H1 (cell line): ENCODE data around the gene OR5D18. TPM values are rescaled to one million over a fixed set of nuclear protein-coding genes. Genes with fewer than 3 reads are reported as not detected.

Experiments
- CTCF ChIA-PET: fragments of 300-600 bp; sonication (Branson Sonifier 250); formaldehyde crosslinking; loops from one replicate; lab custom pipeline; 2021; ENCODE audit not compliant: partially characterized antibody; lab: Charles Lee
- POLR2A ChIA-PET: fragments of 300-600 bp; sonication (Branson Sonifier 250); formaldehyde crosslinking; loops from one replicate; lab custom pipeline; 2021; ENCODE audit warnings: inconsistent platforms; ENCODE audit not compliant: partially characterized antibody; lab: Charles Lee
- DNase-seq, 2 experiments: peaks; one replicate each; pipeline versions ENCODE4 v3.0.0 to v3.0.0-alpha.2; 2010 to 2022; ENCODE audit warnings: low spot score in 2 of 2, low read depth in 1 of 2, mixed read lengths in 1 of 2
- FAIRE-seq: peaks from 2 replicates; lab custom pipeline; 2011; peaks lifted over from hg19 to GRCh38; lab: Jason Lieb, UNC
- H2AFZ ChIP-seq: 2 replicates; pipeline ENCODE4 v1.8.1; 2012; ENCODE audit warnings: low read length, inconsistent platforms
- H2AK5ac ChIP-seq: 2 replicates; pipeline ENCODE4 v1.6.1; 2013; ENCODE audit warnings: low read depth, low read length
- H2BK120ac ChIP-seq: replicated peaks from 2 replicates; pipeline ENCODE3; 2013; ENCODE audit warnings: low read depth, low read length, inconsistent platforms
- H2BK12ac ChIP-seq: 2 replicates; pipeline ENCODE4 v1.6.1; 2013; ENCODE audit warnings: low read depth, low read length
- H2BK15ac ChIP-seq: 2 replicates; pipeline ENCODE4 v1.6.1; 2013; ENCODE audit warnings: low read length
- H2BK20ac ChIP-seq: 2 replicates; pipeline ENCODE4 v1.6.1; 2013; ENCODE audit warnings: low read length
- H2BK5ac ChIP-seq: 2 replicates; pipeline ENCODE4 v1.6.1; 2013; ENCODE audit warnings: low read depth, low read length
- H3K14ac ChIP-seq: 2 replicates; pipeline ENCODE4 v1.6.1; 2013; ENCODE audit warnings: inconsistent platforms; ENCODE audit not compliant: insufficient read length
- H3K18ac ChIP-seq: 2 replicates; pipeline ENCODE4 v1.6.1; 2013; ENCODE audit warnings: low read length; ENCODE audit errors: extremely low read depth
- H3K23ac ChIP-seq: 2 replicates; pipeline ENCODE4 v1.6.1; 2013; ENCODE audit warnings: inconsistent platforms; ENCODE audit not compliant: insufficient read length
- H3K23me2 ChIP-seq: 2 replicates; pipeline ENCODE4 v1.6.1; 2013; ENCODE audit warnings: low read depth, low read length
- H3K27ac ChIP-seq: 2 replicates; pipeline ENCODE4 v1.6.1; 2011; ENCODE audit warnings: low read depth, low read length, inconsistent platforms
- H3K27me3 ChIP-seq, 4 experiments: replicated peaks in 1 of 4; 1 replicate in 1 of 4; 2 replicates in 3 of 4; pipeline versions ENCODE4 v1.6.1 to v1.8.1; 2011 to 2013; ENCODE audit warnings: low read length in 3 of 4, mild to moderate bottlenecking in 3 of 4, inconsistent platforms in 2 of 4, mixed read lengths in 2 of 4, moderate library complexity in 1 of 4; ENCODE audit not compliant: control insufficient read depth in 3 of 4, insufficient read depth in 3 of 4; ENCODE audit errors: extremely low read depth in 1 of 4
- H3K36me3 ChIP-seq, 4 experiments: 2 replicates each; pipeline versions ENCODE4 v1.6.1 to v1.8.1; 2011 to 2013; ENCODE audit warnings: mild to moderate bottlenecking in 4 of 4, low read length in 3 of 4, moderate library complexity in 2 of 4, control low read depth in 1 of 4, inconsistent platforms in 1 of 4; ENCODE audit not compliant: insufficient read depth in 4 of 4, control insufficient read depth in 2 of 4
- H3K4ac ChIP-seq: replicated peaks from 2 replicates; pipeline ENCODE3; 2013; ENCODE audit warnings: low read length, low read depth, mixed read lengths, inconsistent platforms; ENCODE audit not compliant: insufficient read length
- H3K4me1 ChIP-seq, 4 experiments: replicated peaks in 1 of 4; 1 replicate in 1 of 4; 2 replicates in 3 of 4; pipeline versions ENCODE4 v1.6.1 to v1.8.1; 2011 to 2013; ENCODE audit warnings: low read length in 3 of 4, inconsistent platforms in 2 of 4, mixed read lengths in 1 of 4; ENCODE audit not compliant: insufficient read depth in 4 of 4, control insufficient read depth in 3 of 4
- H3K4me2 ChIP-seq, 2 experiments: 2 replicates each; pipeline versions ENCODE4 v1.6.1 to v1.8.1; 2011 to 2013; ENCODE audit warnings: low read depth in 2 of 2, low read length in 2 of 2, control low read depth in 1 of 2, inconsistent platforms in 1 of 2, mild to moderate bottlenecking in 1 of 2; ENCODE audit not compliant: insufficient read depth in 1 of 2
- H3K4me3 ChIP-seq, 4 experiments: fragments of 200-600, 300-600 bp in 1 of 4; sonication (generic), shearing (Covaris generic), sonication (Bioruptor Twin) in 1 of 4; 2 replicates each; pipeline versions ENCODE4 v1.5.1 to v1.8.1; 2011 to 2016; ENCODE audit warnings: low read length in 4 of 4, low read depth in 3 of 4, control low read depth in 2 of 4, inconsistent platforms in 2 of 4, mild to moderate bottlenecking in 2 of 4, mixed read lengths in 1 of 4, moderate library complexity in 1 of 4; ENCODE audit not compliant: insufficient read depth in 2 of 4; ENCODE audit errors: extremely low read depth in 1 of 4
- H3K56ac ChIP-seq: replicated peaks from 2 replicates; pipeline ENCODE3; 2013; ENCODE audit warnings: low read depth, mild to moderate bottlenecking, mixed read lengths, low read length, inconsistent platforms; ENCODE audit not compliant: insufficient read length
- H3K79me1 ChIP-seq: 2 replicates; pipeline ENCODE4 v1.6.1; 2013; ENCODE audit warnings: low read depth, low read length, control low read depth
- H3K79me2 ChIP-seq, 2 experiments: 2 replicates each; pipeline versions ENCODE4 v1.6.1 to v1.8.1; 2012 to 2013; ENCODE audit warnings: low read length in 2 of 2, mild to moderate bottlenecking in 2 of 2, inconsistent platforms in 1 of 2; ENCODE audit not compliant: insufficient read depth in 2 of 2, control insufficient read depth in 1 of 2
- H3K9ac ChIP-seq, 4 experiments: replicated peaks in 1 of 4; 1 replicate in 1 of 4; 2 replicates in 3 of 4; pipeline versions ENCODE4 v1.6.1 to v1.8.1; 2011 to 2013; ENCODE audit warnings: low read depth in 3 of 4, low read length in 3 of 4, control low read depth in 2 of 4, mild to moderate bottlenecking in 2 of 4, moderate library complexity in 2 of 4, inconsistent platforms in 1 of 4; ENCODE audit errors: extremely low read depth in 1 of 4
- H3K9me3 ChIP-seq, 2 experiments: 2 replicates each; pipeline versions ENCODE4 v1.6.1 to v1.8.1; 2012 to 2013; ENCODE audit warnings: mild to moderate bottlenecking in 2 of 2, moderate library complexity in 2 of 2, control low read depth in 1 of 2, inconsistent platforms in 1 of 2, low read depth in 1 of 2, low read length in 1 of 2, mixed read lengths in 1 of 2; ENCODE audit not compliant: insufficient read depth in 2 of 2
- H4K20me1 ChIP-seq, 2 experiments: replicated peaks in 1 of 2; 2 replicates each; pipeline versions ENCODE3 to v1.8.1; 2011 to 2013; ENCODE audit warnings: inconsistent platforms in 2 of 2, low read length in 2 of 2, mild to moderate bottlenecking in 1 of 2; ENCODE audit not compliant: insufficient read depth in 2 of 2, control insufficient read depth in 1 of 2
- H4K5ac ChIP-seq: 2 replicates; pipeline ENCODE4 v1.6.1; 2013; ENCODE audit warnings: low read length, low read depth, mixed read lengths, inconsistent platforms; ENCODE audit not compliant: insufficient read length
- H4K8ac ChIP-seq: 2 replicates; pipeline ENCODE4 v1.8.0; 2013; ENCODE audit warnings: mild to moderate bottlenecking, moderate library complexity, low read length, inconsistent platforms; ENCODE audit not compliant: insufficient read depth; ENCODE audit errors: extremely low read depth
- H4K91ac ChIP-seq: replicated peaks from 2 replicates; pipeline ENCODE3; 2013; ENCODE audit warnings: low read length, mixed read lengths, inconsistent platforms; ENCODE audit not compliant: insufficient read length
- ATF2 ChIP-seq: IDR thresholded peaks from 2 replicates; pipeline ENCODE4 v1.6.1; 2012; ENCODE audit warnings: low read length, inconsistent platforms
- CEBPB ChIP-seq: IDR thresholded peaks from 2 replicates; pipeline ENCODE4 v1.6.1; 2012; ENCODE audit warnings: low read depth, low read length
- CHD1 ChIP-seq: IDR thresholded peaks from 2 replicates; pipeline ENCODE4 v1.6.1; 2012; ENCODE audit warnings: low read depth, low read length, improper control_type of control experiment
- CHD2 ChIP-seq: IDR thresholded peaks from 2 replicates; pipeline ENCODE4 v1.6.1; 2012; ENCODE audit warnings: low read length, improper control_type of control experiment
- EGR1 ChIP-seq: IDR thresholded peaks from 2 replicates; pipeline ENCODE4 v1.6.1; 2011; ENCODE audit warnings: low read depth, low read length, borderline replicate concordance
- JUND ChIP-seq: IDR thresholded peaks from 2 replicates; pipeline ENCODE4 v1.6.1; 2011; ENCODE audit warnings: mild to moderate bottlenecking, improper control_type of control experiment, low read length
- MAX ChIP-seq: IDR thresholded peaks from 2 replicates; pipeline ENCODE4 v1.6.1; 2012; ENCODE audit warnings: inconsistent platforms
- POLR2A ChIP-seq, 2 experiments: IDR thresholded peaks; 1 replicate in 1 of 2; 2 replicates in 1 of 2; pipeline ENCODE4 v1.6.1; 2011; ENCODE audit warnings: low read depth in 2 of 2, low read length in 2 of 2, mild to moderate bottlenecking in 2 of 2; ENCODE audit errors: control extremely low read depth in 1 of 2
- RNF2 ChIP-seq: fragments of 200-900, 300-1000 bp; sonication (generic); IDR thresholded peaks from 2 replicates; pipeline ENCODE4 v1.7.1; 2016; ENCODE audit warnings: borderline replicate concordance, low read depth, mild to moderate bottlenecking, antibody characterized with exemption, low read length; ENCODE audit not compliant: poor library complexity, severe bottlenecking; ENCODE audit errors: missing control alignments
- SUZ12 ChIP-seq: fragments of 200-600 bp; sonication (generic); IDR thresholded peaks from 2 replicates; pipeline ENCODE4 v1.6.1; 2012; ENCODE audit warnings: mild to moderate bottlenecking, inconsistent platforms, low read length, moderate library complexity, mixed read lengths
- WGBS, 2 experiments: shearing (Covaris generic) in 1 of 2; methylation state at CpG; one replicate each; pipeline versions ENCODE4 v1.1.6 to v1.1.7; 2013 to 2015; ENCODE audit warnings: low lambda C conversion rate in 2 of 2, mixed read lengths in 2 of 2, inconsistent platforms in 1 of 2, low coverage in 1 of 2, missing lambda C conversion rate in 1 of 2; ENCODE audit not compliant: insufficient replicate concordance in 2 of 2, insufficient coverage in 1 of 2, insufficient read length in 1 of 2; ENCODE audit errors: extremely low coverage in 1 of 2, missing lambda C conversion rate in 1 of 2; 5-methylcytosine and 5-hydroxymethylcytosine counted together
- polyA plus RNA-seq, 7 experiments: library from polyadenylated mRNA; depleted of rRNA in 3 of 7; stranded (reverse) in 5 of 7; unstranded in 2 of 7; fragments of >200 nt in 5 of 7; fragments of 200-250 nt in 2 of 7; gene quantifications; 1 replicate in 5 of 7; 2 replicates in 1 of 7; 4 replicates in 1 of 7; pipeline versions ENCODE4 v1.2.1 to v1.2.3, GENCODE V29; 2011 to 2013; ENCODE audit warnings: missing spikeins in 2 of 7, mixed read lengths in 2 of 7
- total RNA-seq: library from RNA; stranded (reverse); fragmentation: NEBNext Ultra II Directional; extraction: Animal tissue kit (Norgen Biotek cat#: 25700); gene quantifications from 2 replicates; pipeline ENCODE4 v1.2.1, GENCODE V29; 2021

The OR5D18 gene
- total and polyA plus RNA-seq, 2 of the 8 experiments (the other 6 are each of a cell fraction or from before 2014, with no cell fraction given): not detected

GRCh38 chr11:55791606-55792005 is 27.8 kb upstream of the OR5D18 start:
- POLR2A ChIA-PET: no interaction called here
- H3K79me2 ChIP-seq: no peaks in the 10 kb centered on the region
- H3K79me1 ChIP-seq: no peaks in the 10 kb centered on the region
- no peaks in the 10 kb centered on the region for H3K4me1 ChIP-seq
- no peaks in the 10 kb centered on the region for H4K20me1 ChIP-seq
- H3K9ac ChIP-seq: no peak overlapping the region
- no peaks in the 10 kb centered on the region for H3K36me3 ChIP-seq
- no peak overlapping the region for H2BK15ac ChIP-seq
- DNase-seq: no peak
- no peak overlapping the region for H3K56ac ChIP-seq
- no peak overlapping the region for H3K18ac ChIP-seq
- H3K4me3 ChIP-seq: no peak overlapping the region
- H3K4ac ChIP-seq: no peak overlapping the region
- peaks cover 67 to 72% of the 10 kb centered on the region in 2 experiments for H3K9me3 ChIP-seq
- WGBS, 2 experiments: 96% methylated on average over 1 of the region's 1 CpG; no CpG with 5 or more reads in 1 of the 2 experiments
- CTCF ChIA-PET: no interaction called here
- no peak overlapping the region for H4K5ac ChIP-seq
- H4K91ac ChIP-seq: no peak overlapping the region
- no peak overlapping the region for H2AK5ac ChIP-seq
- no peak overlapping the region for H2BK20ac ChIP-seq
- no peak overlapping the region for H2BK120ac ChIP-seq
- no peak overlapping the region for H3K23ac ChIP-seq
- no peak overlapping the region for H3K4me2 ChIP-seq
- H4K8ac ChIP-seq: no peak overlapping the region
- H2AFZ ChIP-seq: no peak overlapping the region
- no peak overlapping the region for H2BK12ac ChIP-seq
- no peak overlapping the region for H3K27ac ChIP-seq
- H3K23me2 ChIP-seq: no peaks in the 10 kb centered on the region
- no peak for FAIRE-seq
- H2BK5ac ChIP-seq: no peak overlapping the region
- H3K27me3 ChIP-seq: no peaks in the 10 kb centered on the region
- H3K14ac ChIP-seq: no peak overlapping the region
- TF ChIP-seq RNF2 (no peak), CEBPB (no peak), CHD1 (no peak), MAX (no peak), ATF2 (no peak), SUZ12 (no peak), POLR2A (IDR thresholded peaks at IDR 0.05; ENCODE audit: control extremely low read depth in 1 of 2, low read depth in 2 of 2, low read length in 2 of 2) (no peak), EGR1 (no peak), CHD2 (no peak), JUND (no peak)
